Glutamatergic neuron (in vitro differentiated cells): ENCODE results near the gene CCDC54. TPM values are rescaled to one million over a fixed set of nuclear protein-coding genes. Genes with fewer than 3 reads are reported as not detected.

Experiments
- DNase-seq: peaks from one replicate; pipeline ENCODE4 v3.0.0; 2022
- H3K27ac Mint-ChIP-seq: one replicate; pipeline ENCODE4 v1.8.0; 2020; ENCODE audit warnings: mild to moderate bottlenecking, mixed read lengths, inconsistent platforms; ENCODE audit not compliant: unreplicated experiment
- H3K27me3 Mint-ChIP-seq: one replicate; pipeline ENCODE4 v1.8.0; 2020; ENCODE audit warnings: mild to moderate bottlenecking, moderate library complexity, mixed read lengths, inconsistent platforms; ENCODE audit not compliant: unreplicated experiment
- H3K36me3 Mint-ChIP-seq: one replicate; pipeline ENCODE4 v1.8.0; 2020; ENCODE audit warnings: mild to moderate bottlenecking, mixed read lengths, inconsistent platforms; ENCODE audit not compliant: unreplicated experiment
- H3K4me1 Mint-ChIP-seq: one replicate; pipeline ENCODE4 v1.8.0; 2020; ENCODE audit warnings: mild to moderate bottlenecking, low read depth, mixed read lengths, inconsistent platforms; ENCODE audit not compliant: unreplicated experiment
- H3K4me3 Mint-ChIP-seq: one replicate; pipeline ENCODE4 v1.8.0; 2020; ENCODE audit warnings: mild to moderate bottlenecking, mixed read lengths, inconsistent platforms; ENCODE audit not compliant: unreplicated experiment
- H3K9me3 Mint-ChIP-seq: one replicate; pipeline ENCODE4 v1.8.0; 2020; ENCODE audit warnings: mild to moderate bottlenecking, moderate library complexity, mixed read lengths, inconsistent platforms; ENCODE audit not compliant: unreplicated experiment
- CTCF ChIP-seq: fragments of 200-600 bp; sonication (generic); IDR thresholded peaks from one replicate; pipeline ENCODE4 v1.5.0; 2021; ENCODE audit not compliant: partially characterized antibody, unreplicated experiment
- total RNA-seq: library from RNA; stranded (reverse); fragmentation: NEBNext Ultra II Directional; extraction: Animal tissue kit (Norgen Biotek cat#: 25700); gene quantifications from one replicate; pipeline ENCODE4 v1.2.1, GENCODE V29; 2021; ENCODE audit not compliant: unreplicated experiment

Gene CCDC54
- total RNA-seq, 1 donor from 2014 or later, result not detected

GRCh38 chr3:107395066-107395465 lies 17.8 kb downstream of the CCDC54 start:
- no peaks in the 10 kb centered on the region for H3K27me3 Mint-ChIP-seq
- H3K27ac Mint-ChIP-seq, result no peak overlapping the region
- no peak for TF ChIP-seq CTCF
- no peaks in the 10 kb centered on the region for H3K9me3 Mint-ChIP-seq
- H3K36me3 Mint-ChIP-seq, result no peaks in the 10 kb centered on the region
- H3K4me3 Mint-ChIP-seq, result no peak overlapping the region
- DNase-seq, result no peak
- no peaks in the 10 kb centered on the region for H3K4me1 Mint-ChIP-seq

DNA sequence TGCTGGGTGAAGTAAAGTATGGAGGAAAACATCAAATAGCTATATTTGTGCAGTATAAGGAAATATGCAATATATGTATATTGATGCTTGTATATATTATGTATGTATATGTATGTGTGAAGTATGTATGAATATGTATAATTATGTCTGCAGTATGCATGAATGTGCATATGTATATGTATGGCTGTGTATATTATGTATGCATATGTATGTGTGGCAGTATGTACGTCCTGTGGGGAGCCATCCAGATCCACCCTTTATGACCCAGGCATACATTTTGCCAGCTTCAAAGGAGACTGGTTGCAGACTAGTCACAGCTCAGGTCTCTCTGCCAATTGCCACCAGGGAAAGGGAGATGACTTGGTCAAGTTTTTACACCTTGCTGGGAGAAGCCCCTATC lies 24.1 kb downstream of the CCDC54 start:
- Mint-ChIP-seq H3K36me3 (no peaks in the 10 kb centered on the region), H3K27me3 (no peaks in the 10 kb centered on the region), H3K4me3 (no peak overlapping the region), H3K27ac (no peak overlapping the region), H3K4me1 (no peaks in the 10 kb centered on the region), H3K9me3 (no peaks in the 10 kb centered on the region)
- no peak for DNase-seq
- TF ChIP-seq CTCF, result no peak

- Mint-ChIP-seq H3K36me3 (no peaks in the 10 kb centered on the region), H3K27ac (no peak overlapping the region), H3K4me3 (no peak overlapping the region), H3K4me1 (no peaks in the 10 kb centered on the region), H3K9me3 (no peaks in the 10 kb centered on the region), H3K27me3 (no peaks in the 10 kb centered on the region)
- DNase-seq, result no peak
- no peak for TF ChIP-seq CTCF
These were observed 25.0 kb downstream of the CCDC54 start for GRCh38 chr3:107402214-107402613.

DNA sequence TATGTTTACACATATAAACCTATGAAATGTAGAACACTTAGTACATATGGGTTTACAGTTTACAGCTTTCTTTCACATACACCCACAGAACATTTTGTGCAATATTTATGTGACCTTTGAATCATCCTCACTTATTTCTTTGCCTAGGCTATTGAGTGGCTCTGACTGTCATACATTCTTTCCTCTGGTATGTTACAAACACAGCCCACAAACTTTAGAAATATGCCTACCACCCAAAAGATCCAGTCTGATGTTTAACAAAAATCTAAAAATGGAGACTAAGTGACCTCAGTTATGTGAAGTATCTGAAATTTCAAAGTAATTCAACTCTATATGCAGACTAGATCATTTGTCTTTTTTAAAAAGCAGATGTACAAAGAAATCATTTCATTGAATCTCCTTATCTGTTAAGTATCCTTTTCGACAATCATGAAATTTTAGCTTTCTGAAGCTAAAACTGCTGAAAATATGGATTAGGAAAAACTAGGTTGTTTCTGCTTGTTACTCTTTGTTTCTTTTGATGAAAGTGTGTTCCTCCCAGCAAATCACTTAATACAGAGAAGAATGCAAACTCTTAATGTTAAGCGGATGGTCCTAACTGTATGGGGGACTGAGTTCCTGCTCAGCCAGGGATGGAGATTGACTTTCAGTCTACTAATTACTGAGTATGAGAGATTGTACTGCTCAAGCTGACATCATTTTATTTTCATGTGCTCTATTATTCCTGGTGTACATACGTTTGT lies 27.7 kb downstream of the CCDC54 start:
- no peak for TF ChIP-seq CTCF
- H3K36me3 Mint-ChIP-seq, result peaks cover 10% of the 10 kb centered on the region
- H3K9me3 Mint-ChIP-seq, result peaks cover 3% of the 10 kb centered on the region
- H3K4me3 Mint-ChIP-seq, result no peak overlapping the region
- DNase-seq, result no peak
- H3K27ac Mint-ChIP-seq, result no peak overlapping the region
- no peaks in the 10 kb centered on the region for H3K27me3 Mint-ChIP-seq
- H3K4me1 Mint-ChIP-seq, result no peaks in the 10 kb centered on the region

- Mint-ChIP-seq H3K4me3 (no peak overlapping the region), H3K27ac (no peak overlapping the region), H3K9me3 (peaks cover 3% of the 10 kb centered on the region), H3K36me3 (peaks cover 16% of the 10 kb centered on the region), H3K4me1 (no peaks in the 10 kb centered on the region), H3K27me3 (no peaks in the 10 kb centered on the region)
- TF ChIP-seq CTCF, result no peak
- no peak for DNase-seq
These were observed 30.1 kb downstream of the CCDC54 start for GRCh38 chr3:107407355-107407754.
